ENCODE results near the gene BFSP1. TPM values are rescaled to one million over a fixed set of nuclear protein-coding genes. Genes with fewer than 3 reads are reported as not detected.

Gene BFSP1
- total RNA-seq, 1 experiment from 2014 or later, result 3.9 TPM

- DNase-seq (ENCODE audit: unreplicated experiment), result no peak
- ChIA-PET POLR2A (interaction anchor here (7.2 to 9.9 kb wide), 2 partner anchors 21 to 33 kb away, joined by 214 to 348 read pairs; partner anchors contain the start of gene DSTN), CTCF (interaction anchor here (0.6 to 7.9 kb wide), 8 partner anchors 9 to 458 kb away, joined by 3 to 75 read pairs (median 20); partner anchors contain the start of gene DSTN)
- no TSS peak for BruUV-seq (replicated peaks)
- H3K27ac Mint-ChIP-seq (ENCODE audit: low read depth, unreplicated experiment), result no peak overlapping the region
- H3K27me3 Mint-ChIP-seq (ENCODE audit: insufficient read depth, unreplicated experiment), result no peaks in the 10 kb centered on the region
- peaks cover 34% of the 10 kb centered on the region for H3K4me1 Mint-ChIP-seq (ENCODE audit: insufficient read depth, unreplicated experiment)
- no peak overlapping the region for H3K4me3 Mint-ChIP-seq (ENCODE audit: unreplicated experiment)
- no peaks in the 10 kb centered on the region for H3K36me3 Mint-ChIP-seq (ENCODE audit: insufficient read depth, unreplicated experiment)
- H3K9me3 Mint-ChIP-seq (ENCODE audit: unreplicated experiment), result no peaks in the 10 kb centered on the region
- intact Hi-C loops (cut with micrococcal nuclease), result loop anchor here (10.0 kb wide), 1 partner anchor 456 kb away; no protein-coding TSS in a partner anchor
- TF ChIP-seq, protein P1, sequence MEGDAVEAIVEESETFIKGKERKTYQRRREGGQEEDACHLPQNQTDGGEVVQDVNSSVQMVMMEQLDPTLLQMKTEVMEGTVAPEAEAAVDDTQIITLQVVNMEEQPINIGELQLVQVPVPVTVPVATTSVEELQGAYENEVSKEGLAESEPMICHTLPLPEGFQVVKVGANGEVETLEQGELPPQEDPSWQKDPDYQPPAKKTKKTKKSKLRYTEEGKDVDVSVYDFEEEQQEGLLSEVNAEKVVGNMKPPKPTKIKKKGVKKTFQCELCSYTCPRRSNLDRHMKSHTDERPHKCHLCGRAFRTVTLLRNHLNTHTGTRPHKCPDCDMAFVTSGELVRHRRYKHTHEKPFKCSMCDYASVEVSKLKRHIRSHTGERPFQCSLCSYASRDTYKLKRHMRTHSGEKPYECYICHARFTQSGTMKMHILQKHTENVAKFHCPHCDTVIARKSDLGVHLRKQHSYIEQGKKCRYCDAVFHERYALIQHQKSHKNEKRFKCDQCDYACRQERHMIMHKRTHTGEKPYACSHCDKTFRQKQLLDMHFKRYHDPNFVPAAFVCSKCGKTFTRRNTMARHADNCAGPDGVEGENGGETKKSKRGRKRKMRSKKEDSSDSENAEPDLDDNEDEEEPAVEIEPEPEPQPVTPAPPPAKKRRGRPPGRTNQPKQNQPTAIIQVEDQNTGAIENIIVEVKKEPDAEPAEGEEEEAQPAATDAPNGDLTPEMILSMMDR (IDR thresholded peaks at IDR 0.05; ENCODE audit: unreplicated experiment), result no peak
Measured at GRCh38 chr20:17538517-17539170, 7.5 kb upstream of the BFSP1 start.

DNA sequence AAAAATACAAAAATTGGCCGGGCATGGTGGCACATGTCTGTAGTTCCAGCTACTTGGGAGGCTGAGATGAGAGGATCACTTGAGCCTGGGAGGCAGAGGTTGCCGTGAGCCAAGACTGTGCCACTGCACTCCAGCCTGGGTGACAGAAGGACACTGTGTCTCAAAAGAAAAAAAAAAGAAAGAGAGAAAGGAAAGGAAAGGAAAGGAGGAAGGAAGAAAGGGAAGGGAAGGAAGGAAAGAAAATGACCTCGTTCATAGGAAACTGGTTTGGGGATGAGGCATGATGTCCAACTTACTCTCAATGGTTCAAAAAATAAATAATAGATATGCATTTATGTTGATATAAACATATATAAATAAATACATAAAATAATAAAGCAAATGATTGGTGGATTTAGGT is 6.8 kb upstream of the BFSP1 start:
- no peaks in the 10 kb centered on the region for H3K9me3 Mint-ChIP-seq (ENCODE audit: unreplicated experiment)
- intact Hi-C loops (cut with micrococcal nuclease), result loop anchor here (1.0 to 10.0 kb wide), 7 partner anchors 32 to 457 kb away; partner anchors contain the start of genes DSTN and RRBP1
- H3K4me1 Mint-ChIP-seq (ENCODE audit: insufficient read depth, unreplicated experiment), result peaks cover 27% of the 10 kb centered on the region
- ChIA-PET CTCF (interaction anchor here (0.7 to 3.1 kb wide), 3 partner anchors 34 to 361 kb away, joined by 3 to 34 read pairs (median 16); partner anchors contain the start of gene DSTN), POLR2A (interaction anchor here (0.6 to 9.9 kb wide), 4 partner anchors 22 to 138 kb away, joined by 3 to 214 read pairs (median 22); partner anchors contain the start of gene DSTN)
- no peak overlapping the region for H3K4me3 Mint-ChIP-seq (ENCODE audit: unreplicated experiment)
- H3K27me3 Mint-ChIP-seq (ENCODE audit: insufficient read depth, unreplicated experiment), result no peaks in the 10 kb centered on the region
- H3K36me3 Mint-ChIP-seq (ENCODE audit: insufficient read depth, unreplicated experiment), result no peaks in the 10 kb centered on the region
- BruUV-seq (replicated peaks), result no TSS peak
- H3K27ac Mint-ChIP-seq (ENCODE audit: low read depth, unreplicated experiment), result no peak overlapping the region
- TF ChIP-seq, protein P1 (IDR thresholded peaks at IDR 0.05; ENCODE audit: unreplicated experiment), result no peak
- DNase-seq (ENCODE audit: unreplicated experiment), result no peak

GRCh38 chr20:17536944-17537444 is 5.8 kb upstream of the BFSP1 start:
- Mint-ChIP-seq H3K36me3 (ENCODE audit: insufficient read depth, unreplicated experiment) (no peaks in the 10 kb centered on the region), H3K4me3 (ENCODE audit: unreplicated experiment) (no peak overlapping the region), H3K9me3 (ENCODE audit: unreplicated experiment) (no peaks in the 10 kb centered on the region), H3K4me1 (ENCODE audit: insufficient read depth, unreplicated experiment) (peaks cover 20% of the 10 kb centered on the region), H3K27ac (ENCODE audit: low read depth, unreplicated experiment) (no peak overlapping the region), H3K27me3 (ENCODE audit: insufficient read depth, unreplicated experiment) (no peaks in the 10 kb centered on the region)
- ChIA-PET CTCF (interaction anchor here (0.5 to 3.1 kb wide), 35 partner anchors 8 to 562 kb away, joined by 3 to 34 read pairs (median 4); partner anchors contain the start of gene DSTN), POLR2A (interaction anchor here (0.6 to 9.9 kb wide), 14 partner anchors 23 to 362 kb away, joined by 3 to 214 read pairs (median 4); partner anchors contain the start of genes DSTN and RRBP1)
- no TSS peak for BruUV-seq (replicated peaks)
- intact Hi-C loops (cut with micrococcal nuclease), result loop anchor here (1.0 to 10.0 kb wide), 7 partner anchors 32 to 458 kb away; partner anchors contain the start of genes DSTN and RRBP1
- TF ChIP-seq, protein P1 (IDR thresholded peaks at IDR 0.05; ENCODE audit: unreplicated experiment), result peak; percentile 84
- DNase-seq (ENCODE audit: unreplicated experiment), result peak; percentile 83

DNA sequence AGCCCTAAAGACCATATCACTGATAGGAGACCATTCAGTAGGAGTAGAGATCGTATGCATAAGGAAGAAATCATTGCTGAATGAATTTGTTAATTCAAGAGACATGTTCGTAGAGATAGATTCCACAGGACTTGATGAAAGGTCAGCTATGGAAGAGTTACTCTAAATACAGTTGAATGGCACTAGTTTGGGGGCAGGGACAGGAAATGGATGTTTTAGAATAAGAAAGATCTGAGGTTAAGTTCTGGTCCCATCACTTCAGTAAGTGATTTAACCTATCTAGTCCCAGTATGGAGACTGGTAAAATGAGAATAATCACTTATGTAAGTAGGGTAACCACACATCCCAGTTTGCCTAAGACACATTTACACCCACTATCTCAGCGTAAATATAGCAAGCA is 2.9 kb upstream of the BFSP1 start:
- ChIA-PET POLR2A (interaction anchor here (1.0 to 5.2 kb wide), 3 partner anchors 23 to 39 kb away, joined by 5 to 55 read pairs (median 10); partner anchors contain the start of gene DSTN), CTCF (interaction anchor here (0.6 to 4.7 kb wide), 9 partner anchors 8 to 364 kb away, joined by 3 to 26 read pairs (median 4); partner anchors contain the start of gene DSTN)
- no peaks in the 10 kb centered on the region for H3K27me3 Mint-ChIP-seq (ENCODE audit: insufficient read depth, unreplicated experiment)
- no peak overlapping the region for H3K27ac Mint-ChIP-seq (ENCODE audit: low read depth, unreplicated experiment)
- intact Hi-C loops (cut with micrococcal nuclease), result loop anchor here (10.0 kb wide), 1 partner anchor 461 kb away; no protein-coding TSS in a partner anchor
- no peaks in the 10 kb centered on the region for H3K9me3 Mint-ChIP-seq (ENCODE audit: unreplicated experiment)
- H3K36me3 Mint-ChIP-seq (ENCODE audit: insufficient read depth, unreplicated experiment), result no peaks in the 10 kb centered on the region
- no peak for DNase-seq (ENCODE audit: unreplicated experiment)
- BruUV-seq (replicated peaks), result no TSS peak
- no peak overlapping the region for H3K4me3 Mint-ChIP-seq (ENCODE audit: unreplicated experiment)
- TF ChIP-seq, protein P1 (IDR thresholded peaks at IDR 0.05; ENCODE audit: unreplicated experiment), result no peak
- H3K4me1 Mint-ChIP-seq (ENCODE audit: insufficient read depth, unreplicated experiment), result peaks cover 13% of the 10 kb centered on the region

Measured in MCF 10A (cell line).